Karpas-422 (cell line): ENCODE data around the gene THOP1. TPM values are rescaled to one million over a fixed set of nuclear protein-coding genes. Genes with fewer than 3 reads are reported as not detected.

Experiments
- DNase-seq: peaks from one replicate; pipeline ENCODE4 v3.0.0-alpha.2; 2015
- H2AFZ ChIP-seq: fragments of 200-600 bp; sonication (generic); 2 replicates; pipeline ENCODE4 v1.6.1; 2014; ENCODE audit warnings: antibody characterized with exemption, low read length, mixed read lengths
- H3K27ac ChIP-seq: fragments of 200-600 bp; sonication (generic); 2 replicates; pipeline ENCODE4 v1.5.1; 2014; ENCODE audit warnings: mild to moderate bottlenecking, low read length, moderate library complexity
- H3K27me3 ChIP-seq: fragments of 200-600 bp; sonication (generic); 2 replicates; pipeline ENCODE4 v1.6.1; 2014; ENCODE audit warnings: low read length, mixed read lengths
- H3K36me3 ChIP-seq: fragments of 200-600 bp; sonication (generic); 2 replicates; pipeline ENCODE4 v1.6.1; 2014; ENCODE audit warnings: low read length, mixed read lengths; ENCODE audit not compliant: insufficient read depth
- H3K4me1 ChIP-seq: fragments of 200-600 bp; sonication (generic); 2 replicates; pipeline ENCODE4 v1.6.1; 2014; ENCODE audit warnings: mild to moderate bottlenecking, low read length, mixed read lengths
- H3K4me2 ChIP-seq: fragments of 200-600 bp; sonication (generic); 2 replicates; pipeline ENCODE4 v1.6.1; 2014; ENCODE audit warnings: low read length, low read depth, mild to moderate bottlenecking; ENCODE audit not compliant: poor library complexity, severe bottlenecking
- H3K4me3 ChIP-seq: fragments of 200-600 bp; sonication (generic); 2 replicates; pipeline ENCODE4 v1.5.1; 2014; ENCODE audit warnings: mild to moderate bottlenecking, antibody characterized with exemption, low read length, mixed read lengths
- H3K79me2 ChIP-seq: fragments of 200-600 bp; sonication (generic); 2 replicates; pipeline ENCODE4 v1.6.1; 2014; ENCODE audit warnings: mild to moderate bottlenecking, low read length, mixed read lengths
- H3K9ac ChIP-seq: fragments of 200-600 bp; sonication (generic); 2 replicates; pipeline ENCODE4 v1.6.0; 2014; ENCODE audit warnings: low read length
- H3K9me2 ChIP-seq: fragments of 200-600 bp; sonication (generic), shearing (Covaris generic); replicated peaks from 2 replicates; pipeline ENCODE4 v1.6.0; 2014; ENCODE audit warnings: mild to moderate bottlenecking, low read length, moderate library complexity; ENCODE audit not compliant: insufficient read depth
- H3K9me3 ChIP-seq: fragments of 300-700, 200-600 bp; sonication (generic); 2 replicates; pipeline ENCODE4 v1.6.1; 2014; ENCODE audit warnings: low read length, mixed read lengths
- H4K20me1 ChIP-seq: fragments of 200-600 bp; sonication (generic); 2 replicates; pipeline ENCODE4 v1.6.1; 2014; ENCODE audit warnings: mild to moderate bottlenecking, antibody characterized with exemption, low read length, low read depth; ENCODE audit not compliant: insufficient read depth
- total RNA-seq: library from RNA; depleted of rRNA; stranded (reverse); fragments of >200 nt; shearing (Covaris generic); gene quantifications from 2 replicates; pipeline ENCODE4 v1.2.3, GENCODE V29; 2014; ENCODE audit warnings: low replicate concordance

THOP1 gene
- total RNA-seq, 1 experiment from 2014 or later: 57.0 TPM

DNA sequence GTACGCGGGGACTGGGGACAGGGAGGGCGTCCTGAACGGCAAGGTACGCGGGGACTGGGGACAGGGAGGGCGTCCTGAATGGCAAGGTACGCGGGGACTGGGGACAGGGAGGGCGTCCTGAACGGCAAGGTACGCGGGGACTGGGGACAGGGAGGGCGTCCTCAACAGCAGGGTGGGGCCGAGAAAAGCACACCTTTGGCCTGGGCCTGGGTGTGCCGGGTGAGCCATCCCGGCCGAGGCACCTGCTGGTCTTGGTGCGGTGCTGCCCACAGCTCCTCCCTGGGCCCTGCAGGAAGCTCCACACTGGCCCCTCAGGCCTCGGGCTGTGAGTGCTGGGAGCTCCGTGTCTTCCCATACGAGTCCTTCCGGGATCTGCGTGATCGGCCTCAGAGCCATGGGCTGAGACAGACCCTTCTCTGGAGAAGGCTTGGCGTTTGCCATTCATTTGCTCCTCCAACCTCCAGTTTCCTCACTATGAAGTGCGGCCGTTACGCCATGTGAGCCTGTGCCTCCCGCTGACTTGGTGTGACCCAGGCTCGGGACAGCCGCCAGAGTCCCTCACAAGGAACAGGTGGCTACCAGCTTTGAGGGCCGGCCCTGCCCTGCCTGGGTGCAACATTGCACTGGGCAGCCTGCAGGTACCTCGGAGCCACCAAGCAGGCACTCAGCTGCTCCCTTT is 26.6 kb downstream of the THOP1 start:
- no peak for DNase-seq
- Histone ChIP-seq H3K9ac (no peak overlapping the region), H2AFZ (no peak overlapping the region), H3K79me2 (no peaks in the 10 kb centered on the region), H3K9me3 (no peaks in the 10 kb centered on the region), H4K20me1 (no peaks in the 10 kb centered on the region), H3K27ac (no peak overlapping the region), H3K4me2 (no peak overlapping the region), H3K36me3 (peaks cover 3% of the 10 kb centered on the region; the same call in 1 of the 2 replicates), H3K27me3 (no peaks in the 10 kb centered on the region), H3K4me3 (no peak overlapping the region), H3K4me1 (no peaks in the 10 kb centered on the region), H3K9me2 (no peaks in the 10 kb centered on the region)

DNA sequence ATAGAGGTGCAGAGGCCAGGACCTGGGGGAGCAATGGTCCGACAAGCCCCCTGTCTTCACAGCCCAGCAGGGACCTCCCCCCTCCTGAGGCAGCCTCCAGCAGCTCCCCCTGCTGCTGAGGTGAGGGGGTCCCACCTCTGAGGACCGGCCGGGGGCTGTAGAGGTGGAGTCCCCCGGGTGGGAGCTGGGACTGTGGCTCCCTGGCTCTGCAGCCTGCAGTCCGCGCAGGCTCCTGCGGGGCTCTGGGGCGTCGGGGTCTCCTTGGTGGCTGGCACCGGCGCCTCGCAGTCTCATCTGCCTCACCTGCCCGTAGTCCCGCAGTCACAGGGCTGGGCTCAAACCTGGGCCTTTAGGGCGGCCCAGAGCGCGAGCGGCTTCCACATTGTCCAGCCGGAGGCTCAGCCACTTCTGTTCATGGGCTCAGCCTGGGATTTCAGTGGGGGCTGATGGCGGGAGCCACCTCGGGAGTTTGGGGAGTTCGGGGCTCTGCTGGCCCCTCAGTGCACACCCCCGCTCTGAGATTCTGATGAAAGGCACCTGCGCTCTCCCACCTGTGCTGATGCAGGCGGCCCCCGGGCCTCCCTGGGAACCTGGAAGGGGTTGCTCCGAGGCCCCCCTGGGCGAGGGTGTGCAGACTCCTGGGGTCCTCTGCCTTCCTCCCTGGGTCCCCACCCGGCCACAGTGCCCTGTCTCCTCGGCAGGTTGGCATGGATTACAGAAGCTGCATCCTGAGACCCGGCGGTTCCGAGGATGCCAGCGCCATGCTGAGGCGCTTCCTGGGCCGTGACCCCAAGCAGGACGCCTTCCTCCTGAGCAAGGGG is 27.3 kb downstream of the THOP1 start:
- Histone ChIP-seq H3K4me1 (no peaks in the 10 kb centered on the region), H3K9me2 (no peaks in the 10 kb centered on the region), H4K20me1 (no peaks in the 10 kb centered on the region), H3K36me3 (peaks cover 3% of the 10 kb centered on the region; the same call in 1 of the 2 replicates), H2AFZ (no peak overlapping the region), H3K27ac (no peak overlapping the region), H3K9me3 (no peaks in the 10 kb centered on the region), H3K27me3 (no peaks in the 10 kb centered on the region), H3K4me3 (no peak overlapping the region), H3K79me2 (no peaks in the 10 kb centered on the region), H3K9ac (no peak overlapping the region), H3K4me2 (no peak overlapping the region)
- no peak for DNase-seq

DNA sequence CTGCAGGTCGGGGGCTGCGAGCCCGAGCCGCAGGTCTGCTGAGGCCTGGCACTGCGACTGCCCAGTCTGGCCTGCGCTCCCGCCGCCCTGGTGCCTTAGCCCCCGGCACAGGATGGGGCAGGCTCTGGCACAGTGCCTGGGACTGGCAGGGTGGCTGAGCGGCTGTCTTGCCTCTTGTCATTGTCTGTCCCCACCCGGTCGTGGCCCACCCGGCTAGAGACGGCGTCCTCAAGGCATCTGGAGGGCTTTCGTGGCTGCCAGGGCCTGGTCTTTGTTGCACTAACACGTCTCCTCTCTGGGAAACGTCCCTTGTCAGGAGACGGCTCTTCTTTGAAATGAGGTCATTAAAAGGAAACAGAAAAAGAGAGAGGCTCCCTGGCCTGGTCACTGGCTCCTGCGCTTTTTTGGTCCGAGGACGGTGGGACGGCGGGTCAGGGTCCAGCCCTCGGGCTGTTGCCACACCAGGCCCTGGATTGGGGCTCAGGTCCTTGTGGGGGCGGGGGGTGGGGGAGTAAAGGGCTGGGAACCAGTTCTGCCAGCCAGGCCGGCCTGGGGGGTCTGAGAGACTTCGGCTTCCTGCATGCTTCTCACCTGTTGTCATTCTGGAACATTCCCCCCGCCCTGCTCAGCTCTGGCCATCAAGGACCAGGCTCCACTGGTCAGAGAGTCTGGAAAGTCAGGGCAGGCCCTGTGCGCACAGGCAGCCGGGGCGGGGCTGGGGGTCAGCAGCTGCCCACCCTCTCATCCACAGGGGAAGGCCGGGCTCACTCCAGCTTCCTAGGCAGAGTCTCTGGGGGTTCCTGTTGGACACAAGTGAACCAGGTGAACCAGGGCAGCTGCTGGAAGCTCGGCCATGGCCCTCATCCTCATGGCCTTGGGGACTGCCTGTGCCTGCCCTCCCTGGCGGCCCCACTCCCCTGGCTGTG is 28.2 kb downstream of the THOP1 start:
- Histone ChIP-seq H3K27ac (no peak overlapping the region), H3K9me2 (no peaks in the 10 kb centered on the region), H3K79me2 (no peaks in the 10 kb centered on the region), H3K4me2 (no peak overlapping the region), H3K27me3 (no peaks in the 10 kb centered on the region), H2AFZ (no peak overlapping the region), H3K4me3 (no peak overlapping the region), H3K9ac (no peak overlapping the region), H3K36me3 (peaks cover 3% of the 10 kb centered on the region; the same call in 1 of the 2 replicates), H4K20me1 (no peaks in the 10 kb centered on the region), H3K9me3 (no peaks in the 10 kb centered on the region), H3K4me1 (no peaks in the 10 kb centered on the region)
- DNase-seq: no peak

DNA sequence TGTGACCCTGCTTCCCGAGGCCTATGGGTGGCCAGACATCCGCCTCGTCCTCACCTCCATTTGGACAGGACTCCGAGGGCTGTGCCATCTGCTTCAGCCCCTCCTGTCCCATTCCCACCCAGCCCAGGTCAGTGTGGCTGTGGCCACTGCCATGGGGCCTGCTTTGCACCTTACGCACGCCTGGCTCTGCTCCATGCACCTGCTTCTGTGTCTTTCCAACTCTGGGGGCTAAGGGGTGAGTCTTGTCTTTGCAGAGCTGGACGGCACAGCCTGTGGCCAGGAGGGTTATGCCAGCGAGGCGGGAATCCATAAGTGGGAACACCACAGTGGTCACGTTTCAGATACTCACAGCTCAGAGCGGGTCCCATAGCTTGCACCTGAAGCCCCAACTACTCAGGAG is 29.1 kb downstream of the THOP1 start:
- no peaks in the 10 kb centered on the region for H3K9me2 ChIP-seq
- no peak overlapping the region for H3K27ac ChIP-seq
- H3K4me3 ChIP-seq: no peak overlapping the region
- H3K4me2 ChIP-seq: no peak overlapping the region
- DNase-seq: no peak
- no peaks in the 10 kb centered on the region for H3K79me2 ChIP-seq
- H3K4me1 ChIP-seq: no peaks in the 10 kb centered on the region
- H2AFZ ChIP-seq: no peak overlapping the region
- H3K9ac ChIP-seq: no peak overlapping the region
- H4K20me1 ChIP-seq: no peaks in the 10 kb centered on the region
- H3K27me3 ChIP-seq: no peaks in the 10 kb centered on the region
- H3K36me3 ChIP-seq: peaks cover 2% of the 10 kb centered on the region; the same call in 1 of the 2 replicates
- H3K9me3 ChIP-seq: no peaks in the 10 kb centered on the region

DNA sequence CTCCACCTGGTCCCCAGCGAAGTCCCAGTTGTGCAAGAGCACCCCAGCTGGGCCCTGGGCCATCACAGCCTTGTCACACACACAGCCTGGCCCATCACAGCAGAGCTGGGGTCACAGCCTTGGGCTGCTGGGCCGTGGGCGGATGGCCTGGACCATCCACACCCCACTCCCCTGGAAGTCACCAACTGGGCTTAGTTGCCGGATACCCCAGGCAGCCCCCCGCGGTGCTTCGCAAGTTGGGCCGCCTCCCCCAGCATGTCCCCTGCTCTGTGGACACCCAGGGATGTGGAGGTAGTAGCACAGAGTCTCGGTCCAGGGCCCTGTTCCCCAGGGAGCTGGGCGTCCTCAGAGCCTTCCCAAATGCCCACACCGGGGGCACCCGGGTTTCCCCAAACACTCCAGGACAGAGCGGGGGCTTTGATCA is 29.9 kb downstream of the THOP1 start:
- Histone ChIP-seq H4K20me1 (no peaks in the 10 kb centered on the region), H3K4me3 (no peak overlapping the region), H3K36me3 (no peaks in the 10 kb centered on the region), H3K79me2 (0 out of 2 replicates have a peak, but pooled peaks cover 2% of the 10 kb centered on the region), H3K9me3 (no peaks in the 10 kb centered on the region), H3K27me3 (no peaks in the 10 kb centered on the region), H3K9ac (no peak overlapping the region), H3K9me2 (no peaks in the 10 kb centered on the region), H3K27ac (no peak overlapping the region), H2AFZ (no peak overlapping the region), H3K4me1 (peaks cover 1% of the 10 kb centered on the region), H3K4me2 (no peak overlapping the region)
- no peak for DNase-seq

DNA sequence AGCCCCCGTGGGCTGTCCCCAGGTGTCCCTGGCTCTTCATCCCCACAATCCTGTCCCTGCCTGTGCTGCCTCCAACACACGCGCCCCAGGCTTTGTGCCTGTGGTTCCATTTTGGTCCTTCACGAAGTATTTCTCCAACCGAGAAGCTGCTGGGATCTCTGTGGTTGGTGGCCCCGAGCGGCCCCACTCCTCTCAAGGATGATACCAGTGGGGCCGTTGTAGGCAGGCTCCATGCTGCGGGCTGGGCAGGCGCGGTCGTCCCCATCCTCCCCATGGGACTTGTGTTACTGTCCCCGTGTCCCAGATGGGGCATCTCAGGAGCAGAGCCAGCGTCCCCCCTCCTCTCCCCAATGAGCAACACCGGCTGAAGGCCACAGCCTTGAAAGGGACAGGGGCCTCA is 30.6 kb downstream of the THOP1 start:
- Histone ChIP-seq H3K27me3 (no peaks in the 10 kb centered on the region), H3K4me2 (no peak overlapping the region), H3K9ac (no peak overlapping the region), H3K4me1 (peaks cover 4% of the 10 kb centered on the region), H3K4me3 (no peak overlapping the region), H3K27ac (no peak overlapping the region), H3K36me3 (no peaks in the 10 kb centered on the region), H3K79me2 (0 out of 2 replicates have a peak, but pooled peaks cover 3% of the 10 kb centered on the region), H3K9me3 (no peaks in the 10 kb centered on the region), H2AFZ (no peak overlapping the region), H3K9me2 (no peaks in the 10 kb centered on the region), H4K20me1 (no peaks in the 10 kb centered on the region)
- no peak for DNase-seq

DNA sequence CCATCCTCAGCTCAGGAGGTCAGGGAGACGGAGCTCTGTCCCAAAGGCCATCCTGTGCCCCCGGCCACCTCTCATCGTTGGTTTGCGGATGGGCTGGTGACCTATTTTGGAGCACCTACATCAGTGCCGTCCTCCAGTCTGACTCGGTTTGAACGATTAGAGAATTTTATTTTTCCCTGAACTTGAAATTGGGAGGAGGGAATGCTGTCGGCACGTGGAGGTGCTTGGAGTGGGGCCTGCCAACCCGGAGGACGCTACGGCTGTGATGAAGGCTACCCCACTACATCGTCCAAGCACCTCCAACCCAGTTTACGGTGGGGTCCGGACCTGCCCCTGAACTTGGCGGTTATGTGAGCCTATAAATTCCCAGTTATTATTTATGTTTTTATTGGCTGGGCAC is 31.3 kb downstream of the THOP1 start:
- no peak overlapping the region for H3K9ac ChIP-seq
- no peak overlapping the region for H3K4me3 ChIP-seq
- no peaks in the 10 kb centered on the region for H4K20me1 ChIP-seq
- no peaks in the 10 kb centered on the region for H3K27me3 ChIP-seq
- no peaks in the 10 kb centered on the region for H3K9me2 ChIP-seq
- H3K36me3 ChIP-seq: no peaks in the 10 kb centered on the region
- H2AFZ ChIP-seq: no peak overlapping the region
- H3K27ac ChIP-seq: no peak overlapping the region
- H3K4me2 ChIP-seq: no peak overlapping the region
- DNase-seq: no peak
- peaks cover 4% of the 10 kb centered on the region for H3K4me1 ChIP-seq
- H3K9me3 ChIP-seq: no peaks in the 10 kb centered on the region
- 0 out of 2 replicates have a peak, but pooled peaks cover 3% of the 10 kb centered on the region for H3K79me2 ChIP-seq
